SK-N-SH (cell line): ENCODE data around the gene ASB11. TPM values are rescaled to one million over a fixed set of nuclear protein-coding genes. Genes with fewer than 3 reads are reported as not detected.

Experiments
- CTCF ChIA-PET: fragments of 300-600, 350-600 bp; formaldehyde crosslinking; extraction: SDS; loops from one replicate; lab custom pipeline; 2021; lab: Yijun Ruan, JAX
- POLR2A ChIA-PET: fragments of 350-600 bp; sonication (Branson Sonifier 250); formaldehyde crosslinking; extraction: SDS; loops from one replicate; lab custom pipeline; 2020; ENCODE audit warnings: antibody characterized with exemption, inconsistent platforms; lab: Yijun Ruan, JAX
- DNase-seq: peaks from one replicate; pipeline ENCODE4 v3.0.0; 2012
- H2AFZ ChIP-seq: fragments of 200-600 bp; sonication (generic); 2 replicates; pipeline ENCODE4 v1.8.1; 2016; ENCODE audit warnings: antibody characterized with exemption, mild to moderate bottlenecking, low read depth
- H3F3A ChIP-seq: fragments of 200-600 bp; sonication (generic); replicated peaks from 2 replicates; pipeline ENCODE3; 2016; ENCODE audit warnings: antibody characterized with exemption, mild to moderate bottlenecking; ENCODE audit not compliant: insufficient read depth
- H3K27ac ChIP-seq, 2 experiments: fragments of 200-500 bp in 1 of 2; fragments of 200-600 bp in 1 of 2; sonication (Bioruptor generic) in 1 of 2; sonication (generic), shearing (Covaris generic) in 1 of 2; 2 replicates each; pipeline versions ENCODE4 v1.5.1 to v1.6.1; 2014 to 2016; ENCODE audit warnings: low read depth in 2 of 2, inconsistent platforms in 1 of 2, low read length in 1 of 2, mild to moderate bottlenecking in 1 of 2, mixed read lengths in 1 of 2
- H3K27me3 ChIP-seq: fragments of 200-600 bp; sonication (generic), shearing (Covaris generic); 2 replicates; pipeline ENCODE4 v1.6.1; 2016; ENCODE audit warnings: mixed run types; ENCODE audit not compliant: insufficient read depth
- H3K36me3 ChIP-seq, 2 experiments: fragments of 200-500 bp in 1 of 2; fragments of 200-600 bp in 1 of 2; sonication (Bioruptor generic) in 1 of 2; sonication (generic) in 1 of 2; replicated peaks in 1 of 2; 2 replicates each; pipeline versions ENCODE3 to v1.5.1; 2014 to 2016; ENCODE audit warnings: low read length in 1 of 2, mild to moderate bottlenecking in 1 of 2; ENCODE audit not compliant: insufficient read depth in 2 of 2, control insufficient read depth in 1 of 2
- H3K4me1 ChIP-seq, 2 experiments: fragments of 200-500 bp in 1 of 2; fragments of 200-600 bp in 1 of 2; sonication (Bioruptor generic) in 1 of 2; sonication (generic), shearing (Covaris generic) in 1 of 2; 2 replicates each; pipeline versions ENCODE4 v1.5.1 to v1.6.1; 2014 to 2016; ENCODE audit warnings: low read depth in 1 of 2, low read length in 1 of 2, mixed run types in 1 of 2; ENCODE audit not compliant: insufficient read depth in 2 of 2, control insufficient read depth in 1 of 2
- H3K4me2 ChIP-seq: fragments of 200-600 bp; sonication (generic), shearing (Covaris generic); 2 replicates; pipeline ENCODE4 v1.6.1; 2017; ENCODE audit warnings: mixed run types
- H3K4me3 ChIP-seq, 2 experiments: fragments of 200-500 bp in 1 of 2; fragments of 200-600 bp in 1 of 2; sonication (Bioruptor generic) in 1 of 2; sonication (generic), shearing (Covaris generic) in 1 of 2; 2 replicates each; pipeline versions ENCODE4 v1.5.1 to v1.8.1; 2014 to 2016; ENCODE audit warnings: low read depth in 2 of 2, inconsistent platforms in 1 of 2, low read length in 1 of 2, mild to moderate bottlenecking in 1 of 2, mixed read lengths in 1 of 2, moderate library complexity in 1 of 2
- H3K79me2 ChIP-seq: fragments of 200-600 bp; sonication (generic); 2 replicates; pipeline ENCODE4 v1.8.1; 2017; ENCODE audit warnings: mild to moderate bottlenecking; ENCODE audit not compliant: insufficient read depth
- H3K9ac ChIP-seq: fragments of 200-600 bp; sonication (generic); 2 replicates; pipeline ENCODE4 v1.6.1; 2017; ENCODE audit warnings: mixed run types
- H3K9me2 ChIP-seq: fragments of 200-600 bp; sonication (generic); 2 replicates; pipeline ENCODE4 v1.6.1; 2017; ENCODE audit warnings: mixed run types
- H3K9me3 ChIP-seq: fragments of 200-600 bp; sonication (generic); 2 replicates; pipeline ENCODE4 v1.6.1; 2017; ENCODE audit warnings: mixed run types, mild to moderate bottlenecking, moderate library complexity
- H4K20me1 ChIP-seq: fragments of 200-600 bp; sonication (generic); 2 replicates; pipeline ENCODE4 v1.6.1; 2017; ENCODE audit warnings: mild to moderate bottlenecking, mixed run types; ENCODE audit not compliant: insufficient read depth
- EZH2phosphoT487 ChIP-seq: fragments of 200-600 bp; sonication (generic); IDR thresholded peaks from 2 replicates; pipeline ENCODE4 v1.6.1; 2017; ENCODE audit warnings: low read depth, mixed run types, mild to moderate bottlenecking, antibody characterized with exemption, moderate library complexity, borderline replicate concordance
- FOXJ3 ChIP-seq: sonication (generic); formaldehyde crosslinking; IDR thresholded peaks from 2 replicates; pipeline ENCODE4 v1.5.1; 2020; ENCODE audit warnings: mild to moderate bottlenecking, missing genetic modification reagents
- MXI1 ChIP-seq: IDR thresholded peaks from 2 replicates; pipeline ENCODE4 v1.6.1; 2012; ENCODE audit warnings: mild to moderate bottlenecking, low read depth, low read length, improper control_type of control experiment
- NFIC ChIP-seq: IDR thresholded peaks from 2 replicates; pipeline ENCODE4 v1.4.0; 2012; ENCODE audit warnings: borderline replicate concordance
- RAD21 ChIP-seq: IDR thresholded peaks from 2 replicates; pipeline ENCODE4 v1.6.1; 2012; ENCODE audit warnings: mild to moderate bottlenecking, low read length
- RFX5 ChIP-seq: IDR thresholded peaks from 2 replicates; pipeline ENCODE4 v1.6.1; 2012; ENCODE audit warnings: mild to moderate bottlenecking, improper control_type of control experiment, low read length
- SIN3A ChIP-seq: IDR thresholded peaks from 2 replicates; pipeline ENCODE4 v1.6.1; 2012; ENCODE audit warnings: low read depth, mild to moderate bottlenecking, low read length, moderate library complexity, borderline replicate concordance
- SMC3 ChIP-seq: IDR thresholded peaks from 2 replicates; pipeline ENCODE4 v1.6.1; 2012; ENCODE audit warnings: low read depth, low read length, improper control_type of control experiment
- TAF1 ChIP-seq: IDR thresholded peaks from 2 replicates; pipeline ENCODE4 v1.6.1; 2012; ENCODE audit warnings: low read depth, mild to moderate bottlenecking, low read length, moderate library complexity, borderline replicate concordance
- TCF12 ChIP-seq: IDR thresholded peaks from 2 replicates; pipeline ENCODE4 v1.4.0; 2012
- YY1 ChIP-seq: IDR thresholded peaks from 2 replicates; pipeline ENCODE4 v1.4.0; 2012; ENCODE audit warnings: low read depth, mild to moderate bottlenecking
- WGBS: methylation state at CpG from one replicate; pipeline ENCODE4 v1.1.6; 2017; ENCODE audit warnings: low lambda C conversion rate; 5-methylcytosine and 5-hydroxymethylcytosine counted together
- polyA plus RNA-seq, 3 experiments: library from polyadenylated mRNA; depleted of rRNA; stranded (reverse); fragments of >200 nt; gene quantifications; 2 replicates each; pipeline ENCODE4 v1.2.3, GENCODE V29; 2012
- TF ChIP-seq, protein P1 (sequence below): IDR thresholded peaks from 2 replicates; pipeline ENCODE4 v1.6.1; 2012; ENCODE audit warnings: mild to moderate bottlenecking, low read depth, low read length, moderate library complexity
- TF ChIP-seq, protein P2 (sequence below): fragments of 200-600 bp; sonication (generic); IDR thresholded peaks from 2 replicates; pipeline ENCODE4 v1.6.1; 2017; ENCODE audit warnings: antibody characterized with exemption, mild to moderate bottlenecking, moderate library complexity

ASB11 gene
- polyA plus RNA-seq, 1 of the 3 experiments (the other 2 are of a cell fraction), result not detected

DNA sequence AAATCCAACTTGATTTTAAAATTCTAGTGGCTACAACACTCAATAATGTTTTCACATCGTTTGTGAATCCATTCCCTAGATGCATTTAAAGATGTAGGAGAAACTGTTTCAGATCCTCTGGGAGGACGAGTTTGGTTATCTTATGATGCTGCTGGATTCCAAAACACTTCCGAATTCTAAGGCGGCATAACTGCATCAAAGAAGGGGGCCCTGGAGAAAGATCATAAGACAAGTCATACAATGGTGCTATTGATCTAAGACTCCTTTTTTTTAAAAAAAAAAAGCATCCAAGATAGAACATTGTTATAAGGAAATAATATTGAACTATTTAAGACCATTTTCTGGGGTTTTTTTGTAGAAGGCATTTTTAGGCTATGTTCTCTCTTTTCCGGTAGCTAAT, 71.0 kb downstream of the ASB11 start (continued):
- TF ChIP-seq, protein P1, sequence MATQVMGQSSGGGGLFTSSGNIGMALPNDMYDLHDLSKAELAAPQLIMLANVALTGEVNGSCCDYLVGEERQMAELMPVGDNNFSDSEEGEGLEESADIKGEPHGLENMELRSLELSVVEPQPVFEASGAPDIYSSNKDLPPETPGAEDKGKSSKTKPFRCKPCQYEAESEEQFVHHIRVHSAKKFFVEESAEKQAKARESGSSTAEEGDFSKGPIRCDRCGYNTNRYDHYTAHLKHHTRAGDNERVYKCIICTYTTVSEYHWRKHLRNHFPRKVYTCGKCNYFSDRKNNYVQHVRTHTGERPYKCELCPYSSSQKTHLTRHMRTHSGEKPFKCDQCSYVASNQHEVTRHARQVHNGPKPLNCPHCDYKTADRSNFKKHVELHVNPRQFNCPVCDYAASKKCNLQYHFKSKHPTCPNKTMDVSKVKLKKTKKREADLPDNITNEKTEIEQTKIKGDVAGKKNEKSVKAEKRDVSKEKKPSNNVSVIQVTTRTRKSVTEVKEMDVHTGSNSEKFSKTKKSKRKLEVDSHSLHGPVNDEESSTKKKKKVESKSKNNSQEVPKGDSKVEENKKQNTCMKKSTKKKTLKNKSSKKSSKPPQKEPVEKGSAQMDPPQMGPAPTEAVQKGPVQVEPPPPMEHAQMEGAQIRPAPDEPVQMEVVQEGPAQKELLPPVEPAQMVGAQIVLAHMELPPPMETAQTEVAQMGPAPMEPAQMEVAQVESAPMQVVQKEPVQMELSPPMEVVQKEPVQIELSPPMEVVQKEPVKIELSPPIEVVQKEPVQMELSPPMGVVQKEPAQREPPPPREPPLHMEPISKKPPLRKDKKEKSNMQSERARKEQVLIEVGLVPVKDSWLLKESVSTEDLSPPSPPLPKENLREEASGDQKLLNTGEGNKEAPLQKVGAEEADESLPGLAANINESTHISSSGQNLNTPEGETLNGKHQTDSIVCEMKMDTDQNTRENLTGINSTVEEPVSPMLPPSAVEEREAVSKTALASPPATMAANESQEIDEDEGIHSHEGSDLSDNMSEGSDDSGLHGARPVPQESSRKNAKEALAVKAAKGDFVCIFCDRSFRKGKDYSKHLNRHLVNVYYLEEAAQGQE, result no peak

DNA sequence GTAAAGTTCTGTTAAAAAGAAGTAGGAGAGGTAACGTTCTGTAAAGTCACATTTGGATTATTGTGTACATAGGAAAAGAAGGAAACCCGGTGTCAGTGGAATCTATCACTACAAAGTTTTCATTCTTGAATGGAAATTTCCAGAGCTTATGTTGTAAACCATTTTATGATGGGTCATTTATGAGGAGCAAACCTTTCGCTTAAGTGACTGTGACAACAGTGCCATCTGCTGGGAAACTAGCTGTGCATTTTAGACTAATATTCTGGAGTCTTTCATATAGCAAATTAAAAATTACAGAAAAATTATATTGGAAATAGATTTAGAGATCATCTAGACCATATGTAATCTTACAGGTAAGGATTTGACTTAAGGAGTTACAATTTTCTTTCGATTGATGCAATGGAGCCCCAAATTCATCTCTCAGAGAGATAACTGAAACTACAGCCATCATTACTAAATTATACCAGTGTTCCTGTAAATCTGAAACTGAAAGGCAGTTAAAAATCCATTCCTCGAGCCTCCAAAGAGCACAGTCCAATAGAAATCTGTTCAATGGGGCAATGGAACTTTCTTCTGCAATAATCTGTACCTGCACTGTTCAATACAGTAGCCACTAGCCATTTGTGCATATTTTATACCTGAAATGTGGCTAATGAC, 72.4 kb downstream of the ASB11 start:
- H3K27me3 ChIP-seq, result no peaks in the 10 kb centered on the region; the same call in 1 of the 2 replicates
- no peak overlapping the region for H3K4me2 ChIP-seq
- H3F3A ChIP-seq, result no peaks in the 10 kb centered on the region
- no peaks in the 10 kb centered on the region for H4K20me1 ChIP-seq
- H3K4me1 ChIP-seq, result no peaks in the 10 kb centered on the region
- ChIA-PET CTCF (interaction anchor here (0.6 to 1.9 kb wide), 22 partner anchors 8 to 1275 kb away, joined by 3 to 9 read pairs (median 3); no protein-coding TSS in a partner anchor), POLR2A (no interaction called here)
- H3K36me3 ChIP-seq, result no peaks in the 10 kb centered on the region
- H3K4me3 ChIP-seq, result no peak overlapping the region
- H3K9ac ChIP-seq, result no peak overlapping the region
- no peak overlapping the region for H3K27ac ChIP-seq
- whole genome bisulfite sequencing, result 5% methylated on average over 5 of the region's 5 CpGs
- no peaks in the 10 kb centered on the region for H3K9me2 ChIP-seq
- TF ChIP-seq SMC3 (peak; percentile 53; the same call in 1 of the 2 replicates), RAD21 (peak; percentile 79), EZH2phosphoT487 (no peak), NFIC (no peak), MXI1 (no peak)
- TF ChIP-seq, protein P2, sequence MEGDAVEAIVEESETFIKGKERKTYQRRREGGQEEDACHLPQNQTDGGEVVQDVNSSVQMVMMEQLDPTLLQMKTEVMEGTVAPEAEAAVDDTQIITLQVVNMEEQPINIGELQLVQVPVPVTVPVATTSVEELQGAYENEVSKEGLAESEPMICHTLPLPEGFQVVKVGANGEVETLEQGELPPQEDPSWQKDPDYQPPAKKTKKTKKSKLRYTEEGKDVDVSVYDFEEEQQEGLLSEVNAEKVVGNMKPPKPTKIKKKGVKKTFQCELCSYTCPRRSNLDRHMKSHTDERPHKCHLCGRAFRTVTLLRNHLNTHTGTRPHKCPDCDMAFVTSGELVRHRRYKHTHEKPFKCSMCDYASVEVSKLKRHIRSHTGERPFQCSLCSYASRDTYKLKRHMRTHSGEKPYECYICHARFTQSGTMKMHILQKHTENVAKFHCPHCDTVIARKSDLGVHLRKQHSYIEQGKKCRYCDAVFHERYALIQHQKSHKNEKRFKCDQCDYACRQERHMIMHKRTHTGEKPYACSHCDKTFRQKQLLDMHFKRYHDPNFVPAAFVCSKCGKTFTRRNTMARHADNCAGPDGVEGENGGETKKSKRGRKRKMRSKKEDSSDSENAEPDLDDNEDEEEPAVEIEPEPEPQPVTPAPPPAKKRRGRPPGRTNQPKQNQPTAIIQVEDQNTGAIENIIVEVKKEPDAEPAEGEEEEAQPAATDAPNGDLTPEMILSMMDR, result peak; percentile 76
- no peaks in the 10 kb centered on the region for H3K9me3 ChIP-seq
- H3K79me2 ChIP-seq, result no peaks in the 10 kb centered on the region
- no peak overlapping the region for H2AFZ ChIP-seq
- peak; percentile 51 for DNase-seq

DNA sequence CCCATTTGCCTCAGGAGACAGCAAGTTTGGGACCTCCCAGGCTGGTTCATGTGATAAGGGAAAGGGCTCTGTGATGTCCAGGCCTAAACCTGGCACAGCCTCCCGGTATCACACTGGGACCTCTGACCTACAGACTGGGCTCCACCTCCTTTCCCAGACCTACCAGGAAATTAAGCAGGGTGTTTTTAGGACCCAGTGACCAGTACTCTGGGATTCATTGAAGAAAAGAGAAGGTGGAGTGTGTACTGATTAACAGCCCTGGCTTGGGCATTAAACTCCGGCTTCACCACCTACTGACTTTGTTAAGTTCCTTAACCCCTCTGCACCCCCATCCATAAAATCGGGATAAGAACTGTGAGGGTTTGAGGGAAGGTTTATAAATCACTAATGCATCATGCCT, 74.1 kb downstream of the ASB11 start:
- H3K4me1 ChIP-seq, result no peaks in the 10 kb centered on the region
- WGBS, result 36% methylated on average over 3 of the region's 3 CpGs
- no peak overlapping the region for H3K4me2 ChIP-seq
- H3K4me3 ChIP-seq, result no peak overlapping the region
- H3F3A ChIP-seq, result no peaks in the 10 kb centered on the region
- no peak overlapping the region for H2AFZ ChIP-seq
- H3K79me2 ChIP-seq, result no peaks in the 10 kb centered on the region
- no peaks in the 10 kb centered on the region; the same call in 1 of the 2 replicates for H3K27me3 ChIP-seq
- H3K9me3 ChIP-seq, result no peaks in the 10 kb centered on the region
- no peak overlapping the region for H3K9ac ChIP-seq
- no peaks in the 10 kb centered on the region for H3K9me2 ChIP-seq
- CTCF ChIA-PET, result interaction anchor here (1.2 kb wide), 1 partner anchor 99 kb away, joined by 3 read pairs; no protein-coding TSS in a partner anchor
- no peaks in the 10 kb centered on the region for H4K20me1 ChIP-seq
- no peak for DNase-seq
- H3K27ac ChIP-seq, result no peak overlapping the region
- POLR2A ChIA-PET, result no interaction called here
- H3K36me3 ChIP-seq, result no peaks in the 10 kb centered on the region
- TF ChIP-seq YY1, result no peak
- TF ChIP-seq, protein P1, result no peak
- TF ChIP-seq TAF1, result no peak
- TF ChIP-seq FOXJ3 (CRISPR knock-in tag), result no peak
- no peak for TF ChIP-seq RFX5
- no peak for TF ChIP-seq SIN3A
- no peak for TF ChIP-seq TCF12
